Right ventricle myocardium inferior (tissue), 1 donor: ENCODE measurements around the gene MYL4. TPM values are rescaled to one million over a fixed set of nuclear protein-coding genes. Genes with fewer than 3 reads are reported as not detected.
A peak's percentile ranks its signal among the peaks of the same experiment; 100 is the strongest.
"Not testable (repeated sequence)": the region's sequence is repeated elsewhere in the genome, so short reads cannot be mapped to it uniquely, and the experiment has no call there.

Experiments used
- ATAC-seq: fragments of 200-7000 bp; cut with Tn5 transposase; one replicate; pipeline ENCODE4 v1.9.1; 2020; ENCODE audit warnings: mild to moderate bottlenecking, moderate library complexity
- DNase-seq: peaks from one replicate; pipeline ENCODE4 v3.0.0; 2021; ENCODE audit errors: missing footprints
- intact Hi-C: fragments of 100-400 bp; cut with DNase I; formaldehyde crosslinking; loops from one replicate; pipeline ENCODE4 v1.11.0; 2022
- total RNA-seq: library from RNA; stranded (reverse); fragmentation: NEBNext Ultra II Directional; extraction: Animal tissue kit (Norgen Biotek cat#: 25700); gene quantifications from one replicate; pipeline ENCODE4 v1.2.1, GENCODE V29; 2021
- donor health status: DM: no; HTN: yes; CAD: no; lungs with severe emphysema.

The MYL4 gene
- total RNA-seq, 1 donor from 2014 or later, result 322 TPM

- ATAC-seq (no peak), DNase-seq (no peak)
- intact Hi-C loops, result no loop called here
Observed at GRCh38 chr17:47214931-47215330, 5.8 kb downstream of the MYL4 start.

GRCh38 chr17:47216821-47217220 is 7.7 kb downstream of the MYL4 start:
- intact Hi-C loops, ATAC-seq, DNase-seq: not testable (repeated sequence)

GRCh38 chr17:47217279-47217678 is 8.1 kb downstream of the MYL4 start:
- DNase-seq, intact Hi-C loops, ATAC-seq: not testable (repeated sequence)

GRCh38 chr17:47218896-47219430 is 9.8 kb downstream of the MYL4 start:
- intact Hi-C loops, result no loop called here
- ATAC-seq, result peak; percentile 75
- no peak for DNase-seq

- ATAC-seq (peak; percentile 9), DNase-seq (no peak)
- intact Hi-C loops, result loop anchor here (10.0 kb wide), 1 partner anchor 395 kb away; no protein-coding TSS in a partner anchor
Observed at GRCh38 chr17:47219621-47220475, 10.7 kb downstream of the MYL4 start.

GRCh38 chr17:47220531-47220999 is 11.4 kb downstream of the MYL4 start:
- ATAC-seq, result no peak
- intact Hi-C loops, result loop anchor here (10.0 kb wide), 1 partner anchor 394 kb away; no protein-coding TSS in a partner anchor
- no peak for DNase-seq

GRCh38 chr17:47221154-47221553 is 12.0 kb downstream of the MYL4 start:
- intact Hi-C loops, result loop anchor here (10.0 kb wide), 1 partner anchor 394 kb away; no protein-coding TSS in a partner anchor

GRCh38 chr17:47222047-47222446 is 12.9 kb downstream of the MYL4 start:
- intact Hi-C loops, result loop anchor here (10.0 kb wide), 1 partner anchor 393 kb away; no protein-coding TSS in a partner anchor
- ATAC-seq, result no peak
- no peak for DNase-seq

More at GRCh38 chr17:47221154-47221553, 12.0 kb downstream of the MYL4 start:
- DNase-seq (no peak), ATAC-seq (no peak)

- intact Hi-C loops, result loop anchor here (10.0 kb wide), 1 partner anchor 392 kb away; no protein-coding TSS in a partner anchor
- DNase-seq (no peak), ATAC-seq (no peak)
Observed at GRCh38 chr17:47223007-47223406, 13.9 kb downstream of the MYL4 start.

- intact Hi-C loops, result loop anchor here (10.0 kb wide), 1 partner anchor 391 kb away; no protein-coding TSS in a partner anchor
- DNase-seq, result no peak
- no peak for ATAC-seq
Observed at GRCh38 chr17:47223460-47223859, 14.3 kb downstream of the MYL4 start.

GRCh38 chr17:47224077-47224476 is 14.9 kb downstream of the MYL4 start:
- intact Hi-C loops, result loop anchor here (10.0 kb wide), 1 partner anchor 391 kb away; no protein-coding TSS in a partner anchor
- DNase-seq, ATAC-seq: not testable (repeated sequence)

GRCh38 chr17:47224966-47225365 is 15.8 kb downstream of the MYL4 start:
- ATAC-seq, result peak; percentile 1
- intact Hi-C loops, result loop anchor here (5.0 to 10.0 kb wide), 2 partner anchors 48 to 390 kb away; no protein-coding TSS in a partner anchor

GRCh38 chr17:47225436-47225858 is 16.3 kb downstream of the MYL4 start:
- DNase-seq (no peak), ATAC-seq (peak; percentile 77)
- intact Hi-C loops, result loop anchor here (5.0 to 10.0 kb wide), 2 partner anchors 48 to 389 kb away; no protein-coding TSS in a partner anchor

More at GRCh38 chr17:47224966-47225365, 15.8 kb downstream of the MYL4 start:
- no peak for DNase-seq

- no peak for ATAC-seq
- no peak for DNase-seq
- intact Hi-C loops, result loop anchor here (5.0 to 10.0 kb wide), 2 partner anchors 49 to 389 kb away; no protein-coding TSS in a partner anchor
Observed at GRCh38 chr17:47225911-47226688, 17.0 kb downstream of the MYL4 start.

GRCh38 chr17:47227862-47228261 is 18.7 kb downstream of the MYL4 start:
- DNase-seq (no peak), ATAC-seq (no peak)
- intact Hi-C loops, result loop anchor here (5.0 to 10.0 kb wide), 2 partner anchors 51 to 387 kb away; no protein-coding TSS in a partner anchor

- intact Hi-C loops, result loop anchor here (1.0 to 10.0 kb wide), 3 partner anchors 52 to 385 kb away; no protein-coding TSS in a partner anchor
- DNase-seq, result peak; percentile 76
- peak; percentile 84 for ATAC-seq
Observed at GRCh38 chr17:47229535-47230443, 20.6 kb downstream of the MYL4 start.

GRCh38 chr17:47230864-47231263 is 21.7 kb downstream of the MYL4 start:
- ATAC-seq (no peak), DNase-seq (no peak)
- intact Hi-C loops, result no loop called here
